Mammary epithelial cell (primary cell): ENCODE data around the gene FYN.

Source experiments
- CTCF ChIP-seq, 2 donors: IDR thresholded peaks in 1 of 2; conservative IDR thresholded peaks in 1 of 2; 2 replicates each; pipeline ENCODE4 v1.5.1; 2011 to 2012; ENCODE audit warnings: inconsistent platforms in 2 of 2, low read length in 2 of 2, mild to moderate bottlenecking in 2 of 2, control low read depth in 1 of 2, low read depth in 1 of 2; ENCODE audit not compliant: insufficient read depth in 1 of 2; ENCODE audit errors: extremely low read depth in 1 of 2
- EZH2 ChIP-seq: IDR thresholded peaks from 2 replicates; pipeline ENCODE4 v1.6.1; 2012; ENCODE audit warnings: low read length, inconsistent platforms, borderline replicate concordance

GRCh38 chr6:111652156-111652555, 221.1 kb downstream of the FYN start:
- no peak for TF ChIP-seq CTCF (conservative IDR thresholded peaks at IDR 0.05 in 1 of 2, IDR thresholded peaks at IDR 0.05 in 1 of 2; ENCODE audit: extremely low read depth in 1 of 2, insufficient read depth in 1 of 2, low read depth in 1 of 2, low read length in 2 of 2)
- TF ChIP-seq EZH2, result no peak
